HepG2 (cell line): ENCODE results near the gene PHF5A.

ENCODE experiments used
- ERF ChIP-seq: IDR thresholded peaks from 2 replicates; pipeline ENCODE4 v1.6.1; 2018; ENCODE audit warnings: missing biosample characterization, missing genetic modification reagents
- FOSL2 ChIP-seq: sonication (generic); formaldehyde crosslinking; IDR thresholded peaks from 2 replicates; pipeline ENCODE4 v1.4.0; 2020; ENCODE audit warnings: missing genetic modification reagents
- FOXA3 ChIP-seq: IDR thresholded peaks from 2 replicates; pipeline ENCODE4 v1.6.1; 2016; ENCODE audit warnings: missing genetic modification reagents, missing compliant biosample characterization
- HDAC2 ChIP-seq: sonication (generic); formaldehyde crosslinking; IDR thresholded peaks from 2 replicates; pipeline ENCODE4 v1.4.0; 2020; ENCODE audit warnings: missing genetic modification reagents
- HNF4A ChIP-seq: sonication (generic); formaldehyde crosslinking; IDR thresholded peaks from 2 replicates; pipeline ENCODE4 v1.4.0; 2020; ENCODE audit warnings: missing genetic modification reagents
- NFYB ChIP-seq: sonication (generic); formaldehyde crosslinking; IDR thresholded peaks from 2 replicates; pipeline ENCODE4 v1.4.0; 2020; ENCODE audit warnings: missing genetic modification reagents
- NR2F1 ChIP-seq, 2 experiments: fragments of 450-650 bp in 1 of 2; formaldehyde crosslinking in 1 of 2; IDR thresholded peaks; 2 replicates each; pipeline versions ENCODE4 v1.5.0 to v1.6.1; 2016 to 2020; ENCODE audit warnings: mild to moderate bottlenecking in 1 of 2, missing compliant biosample characterization in 1 of 2, missing genetic modification reagents in 1 of 2, moderate library complexity in 1 of 2
- SNAPC2 ChIP-seq: sonication (generic); formaldehyde crosslinking; IDR thresholded peaks from 2 replicates; pipeline ENCODE4 v1.8.1; 2022; ENCODE audit warnings: mild to moderate bottlenecking, missing genetic modification reagents
- ZNF143 ChIP-seq: sonication (generic); formaldehyde crosslinking; IDR thresholded peaks from 2 replicates; pipeline ENCODE4 v1.4.0; 2020; ENCODE audit warnings: missing genetic modification reagents
- TF ChIP-seq, protein P1 (sequence below): sonication (generic); formaldehyde crosslinking; IDR thresholded peaks from 2 replicates; pipeline ENCODE4 v1.5.0; 2020; ENCODE audit warnings: mild to moderate bottlenecking, missing genetic modification reagents, moderate library complexity
- TF ChIP-seq, protein P2 (sequence below): IDR thresholded peaks from 2 replicates; pipeline ENCODE4 v1.6.1; 2012; ENCODE audit warnings: inconsistent platforms
- TF ChIP-seq, protein P3 (sequence below): sonication (generic); formaldehyde crosslinking; IDR thresholded peaks from 2 replicates; pipeline ENCODE4 v1.4.0; 2020; ENCODE audit warnings: missing genetic modification reagents

DNA sequence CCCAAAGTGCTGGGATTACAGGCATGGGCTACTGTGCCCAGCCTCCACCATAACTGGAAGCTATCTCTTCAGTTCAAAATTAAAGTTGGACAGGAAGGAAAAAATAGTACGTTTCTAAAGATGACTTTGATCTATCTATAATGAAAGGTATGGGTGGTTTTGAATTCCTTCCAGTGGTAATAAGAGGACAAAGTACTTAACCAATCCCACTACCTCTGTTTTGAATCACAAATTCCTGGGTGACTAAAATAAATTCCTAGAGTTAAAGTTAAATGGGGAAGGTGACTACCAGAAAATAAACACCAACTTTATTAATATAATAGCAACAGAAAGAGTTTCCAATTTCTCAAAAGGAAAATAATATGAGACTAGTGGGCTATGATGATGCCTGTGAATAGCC, 9.1 kb downstream of the PHF5A start:
- TF ChIP-seq FOXA3 (CRISPR knock-in tag): no peak
- no peak for TF ChIP-seq ERF (CRISPR knock-in tag)
- TF ChIP-seq HNF4A (CRISPR knock-in tag): no peak
- TF ChIP-seq NR2F1 (CRISPR knock-in tag; IDR thresholded peaks at IDR 0.05): no peak
- TF ChIP-seq, protein P1, sequence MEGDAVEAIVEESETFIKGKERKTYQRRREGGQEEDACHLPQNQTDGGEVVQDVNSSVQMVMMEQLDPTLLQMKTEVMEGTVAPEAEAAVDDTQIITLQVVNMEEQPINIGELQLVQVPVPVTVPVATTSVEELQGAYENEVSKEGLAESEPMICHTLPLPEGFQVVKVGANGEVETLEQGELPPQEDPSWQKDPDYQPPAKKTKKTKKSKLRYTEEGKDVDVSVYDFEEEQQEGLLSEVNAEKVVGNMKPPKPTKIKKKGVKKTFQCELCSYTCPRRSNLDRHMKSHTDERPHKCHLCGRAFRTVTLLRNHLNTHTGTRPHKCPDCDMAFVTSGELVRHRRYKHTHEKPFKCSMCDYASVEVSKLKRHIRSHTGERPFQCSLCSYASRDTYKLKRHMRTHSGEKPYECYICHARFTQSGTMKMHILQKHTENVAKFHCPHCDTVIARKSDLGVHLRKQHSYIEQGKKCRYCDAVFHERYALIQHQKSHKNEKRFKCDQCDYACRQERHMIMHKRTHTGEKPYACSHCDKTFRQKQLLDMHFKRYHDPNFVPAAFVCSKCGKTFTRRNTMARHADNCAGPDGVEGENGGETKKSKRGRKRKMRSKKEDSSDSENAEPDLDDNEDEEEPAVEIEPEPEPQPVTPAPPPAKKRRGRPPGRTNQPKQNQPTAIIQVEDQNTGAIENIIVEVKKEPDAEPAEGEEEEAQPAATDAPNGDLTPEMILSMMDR: no peak
- no peak for TF ChIP-seq NFYB
- TF ChIP-seq, protein P2, sequence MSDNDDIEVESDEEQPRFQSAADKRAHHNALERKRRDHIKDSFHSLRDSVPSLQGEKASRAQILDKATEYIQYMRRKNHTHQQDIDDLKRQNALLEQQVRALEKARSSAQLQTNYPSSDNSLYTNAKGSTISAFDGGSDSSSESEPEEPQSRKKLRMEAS: no peak
- TF ChIP-seq ZNF143 (CRISPR knock-in tag): no peak
- TF ChIP-seq, protein P3, sequence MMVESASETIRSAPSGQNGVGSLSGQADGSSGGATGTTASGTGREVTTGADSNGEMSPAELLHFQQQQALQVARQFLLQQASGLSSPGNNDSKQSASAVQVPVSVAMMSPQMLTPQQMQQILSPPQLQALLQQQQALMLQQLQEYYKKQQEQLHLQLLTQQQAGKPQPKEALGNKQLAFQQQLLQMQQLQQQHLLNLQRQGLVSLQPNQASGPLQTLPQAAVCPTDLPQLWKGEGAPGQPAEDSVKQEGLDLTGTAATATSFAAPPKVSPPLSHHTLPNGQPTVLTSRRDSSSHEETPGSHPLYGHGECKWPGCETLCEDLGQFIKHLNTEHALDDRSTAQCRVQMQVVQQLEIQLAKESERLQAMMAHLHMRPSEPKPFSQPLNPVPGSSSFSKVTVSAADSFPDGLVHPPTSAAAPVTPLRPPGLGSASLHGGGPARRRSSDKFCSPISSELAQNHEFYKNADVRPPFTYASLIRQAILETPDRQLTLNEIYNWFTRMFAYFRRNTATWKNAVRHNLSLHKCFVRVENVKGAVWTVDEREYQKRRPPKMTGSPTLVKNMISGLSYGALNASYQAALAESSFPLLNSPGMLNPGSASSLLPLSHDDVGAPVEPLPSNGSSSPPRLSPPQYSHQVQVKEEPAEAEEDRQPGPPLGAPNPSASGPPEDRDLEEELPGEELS (CRISPR knock-in tag): no peak
- no peak for TF ChIP-seq SNAPC2
- TF ChIP-seq FOSL2 (CRISPR knock-in tag): no peak
- TF ChIP-seq HDAC2: no peak
